Prostate gland (tissue), 2 donors: ENCODE measurements around the gene NPLOC4.

Source experiments
- POLR2A ChIP-seq: fragments of 450-650 bp; IDR thresholded peaks from one replicate; pipeline ENCODE4 v1.6.1; 2016; ENCODE audit warnings: antibody characterized with exemption, mild to moderate bottlenecking
- POLR2AphosphoS5 ChIP-seq: sonication (generic); formaldehyde crosslinking; IDR thresholded peaks from one replicate; pipeline ENCODE4 v1.6.1; 2017; ENCODE audit warnings: antibody characterized with exemption
- TF ChIP-seq, protein P1 (sequence below), 4 experiments: fragments of 200-600 bp in 2 of 4; fragments of 450-650 bp in 2 of 4; sonication (generic) in 2 of 4; IDR thresholded peaks; 1 replicate in 3 of 4; 2 replicates in 1 of 4; pipeline ENCODE4 v1.5.1; 2016 to 2019; ENCODE audit warnings: antibody characterized with exemption in 4 of 4, mild to moderate bottlenecking in 2 of 4, moderate library complexity in 2 of 4

DNA sequence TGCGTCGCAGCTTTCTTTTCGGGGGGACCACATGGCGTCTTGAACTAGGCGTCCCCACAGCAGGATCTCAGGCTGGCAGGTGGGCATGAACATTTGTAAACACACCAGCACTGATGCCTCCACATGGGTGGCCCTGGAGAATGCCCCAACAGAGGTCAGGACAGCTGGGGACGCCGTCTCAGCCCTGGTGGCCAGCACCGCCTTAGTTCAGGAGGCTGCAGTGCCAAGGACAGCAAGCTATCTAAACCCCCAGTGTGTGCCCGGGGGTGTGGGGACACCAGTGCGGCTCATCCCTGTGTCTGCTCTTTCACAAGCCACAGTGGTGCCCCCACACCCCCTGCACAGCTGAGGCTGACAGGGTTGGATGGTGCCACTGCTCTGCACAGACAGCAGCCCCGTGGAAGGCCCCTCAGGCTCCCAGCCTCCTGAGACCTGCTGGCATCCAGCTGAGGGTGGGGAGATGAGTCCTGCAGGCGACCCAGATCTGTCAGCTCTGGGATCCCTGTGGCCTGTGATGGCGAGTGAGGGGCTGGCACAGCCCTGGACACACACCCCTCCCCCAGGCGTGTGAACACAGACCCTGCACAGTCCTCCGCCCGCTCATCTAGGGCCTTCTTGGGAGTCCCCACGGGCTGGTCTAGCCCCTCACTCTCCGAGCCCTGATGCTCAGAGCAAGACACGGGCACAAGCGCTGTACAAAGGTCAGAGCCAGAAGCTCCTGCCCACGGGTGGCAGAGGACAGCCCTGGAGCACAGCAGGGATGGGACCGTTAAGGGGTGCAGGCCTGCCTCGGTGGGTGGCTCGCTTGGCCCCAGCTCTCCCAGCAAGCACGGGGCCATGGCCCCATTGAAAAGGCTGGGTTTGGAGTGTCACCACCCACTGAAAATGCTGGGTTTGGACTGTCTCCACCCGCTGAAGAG is 98.0 kb downstream of the NPLOC4 start:
- TF ChIP-seq, protein P1, sequence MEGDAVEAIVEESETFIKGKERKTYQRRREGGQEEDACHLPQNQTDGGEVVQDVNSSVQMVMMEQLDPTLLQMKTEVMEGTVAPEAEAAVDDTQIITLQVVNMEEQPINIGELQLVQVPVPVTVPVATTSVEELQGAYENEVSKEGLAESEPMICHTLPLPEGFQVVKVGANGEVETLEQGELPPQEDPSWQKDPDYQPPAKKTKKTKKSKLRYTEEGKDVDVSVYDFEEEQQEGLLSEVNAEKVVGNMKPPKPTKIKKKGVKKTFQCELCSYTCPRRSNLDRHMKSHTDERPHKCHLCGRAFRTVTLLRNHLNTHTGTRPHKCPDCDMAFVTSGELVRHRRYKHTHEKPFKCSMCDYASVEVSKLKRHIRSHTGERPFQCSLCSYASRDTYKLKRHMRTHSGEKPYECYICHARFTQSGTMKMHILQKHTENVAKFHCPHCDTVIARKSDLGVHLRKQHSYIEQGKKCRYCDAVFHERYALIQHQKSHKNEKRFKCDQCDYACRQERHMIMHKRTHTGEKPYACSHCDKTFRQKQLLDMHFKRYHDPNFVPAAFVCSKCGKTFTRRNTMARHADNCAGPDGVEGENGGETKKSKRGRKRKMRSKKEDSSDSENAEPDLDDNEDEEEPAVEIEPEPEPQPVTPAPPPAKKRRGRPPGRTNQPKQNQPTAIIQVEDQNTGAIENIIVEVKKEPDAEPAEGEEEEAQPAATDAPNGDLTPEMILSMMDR (IDR thresholded peaks at IDR 0.05) = no peak
- TF ChIP-seq POLR2A (no peak), POLR2AphosphoS5 (no peak)
